Measurements from ENCODE around the gene CWH43.

DNA sequence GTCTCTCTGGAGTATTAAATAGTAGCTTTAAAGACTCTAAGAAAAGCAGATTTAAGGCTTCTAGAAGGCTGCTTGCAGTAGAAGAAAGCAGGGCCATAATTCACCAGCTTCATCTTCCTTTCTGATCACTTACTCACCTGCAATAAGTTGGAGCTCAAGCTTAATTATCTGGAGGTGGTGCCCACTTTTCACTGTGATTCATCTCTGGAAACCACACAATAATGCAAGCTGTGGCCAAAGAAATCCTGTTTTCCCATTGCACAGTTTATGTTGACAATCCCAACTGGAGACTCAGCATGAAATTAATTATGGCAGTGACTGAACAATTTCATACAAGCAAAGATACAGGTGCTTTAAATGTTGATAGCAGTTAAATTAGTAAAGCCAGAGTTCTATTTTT, 14.7 kb downstream of the CWH43 start:
- TF ChIP-seq TAF1 (IDR thresholded peaks at IDR 0.05; ENCODE audit: borderline replicate concordance, insufficient read depth, low read length): no peak
- TF ChIP-seq, protein P1, sequence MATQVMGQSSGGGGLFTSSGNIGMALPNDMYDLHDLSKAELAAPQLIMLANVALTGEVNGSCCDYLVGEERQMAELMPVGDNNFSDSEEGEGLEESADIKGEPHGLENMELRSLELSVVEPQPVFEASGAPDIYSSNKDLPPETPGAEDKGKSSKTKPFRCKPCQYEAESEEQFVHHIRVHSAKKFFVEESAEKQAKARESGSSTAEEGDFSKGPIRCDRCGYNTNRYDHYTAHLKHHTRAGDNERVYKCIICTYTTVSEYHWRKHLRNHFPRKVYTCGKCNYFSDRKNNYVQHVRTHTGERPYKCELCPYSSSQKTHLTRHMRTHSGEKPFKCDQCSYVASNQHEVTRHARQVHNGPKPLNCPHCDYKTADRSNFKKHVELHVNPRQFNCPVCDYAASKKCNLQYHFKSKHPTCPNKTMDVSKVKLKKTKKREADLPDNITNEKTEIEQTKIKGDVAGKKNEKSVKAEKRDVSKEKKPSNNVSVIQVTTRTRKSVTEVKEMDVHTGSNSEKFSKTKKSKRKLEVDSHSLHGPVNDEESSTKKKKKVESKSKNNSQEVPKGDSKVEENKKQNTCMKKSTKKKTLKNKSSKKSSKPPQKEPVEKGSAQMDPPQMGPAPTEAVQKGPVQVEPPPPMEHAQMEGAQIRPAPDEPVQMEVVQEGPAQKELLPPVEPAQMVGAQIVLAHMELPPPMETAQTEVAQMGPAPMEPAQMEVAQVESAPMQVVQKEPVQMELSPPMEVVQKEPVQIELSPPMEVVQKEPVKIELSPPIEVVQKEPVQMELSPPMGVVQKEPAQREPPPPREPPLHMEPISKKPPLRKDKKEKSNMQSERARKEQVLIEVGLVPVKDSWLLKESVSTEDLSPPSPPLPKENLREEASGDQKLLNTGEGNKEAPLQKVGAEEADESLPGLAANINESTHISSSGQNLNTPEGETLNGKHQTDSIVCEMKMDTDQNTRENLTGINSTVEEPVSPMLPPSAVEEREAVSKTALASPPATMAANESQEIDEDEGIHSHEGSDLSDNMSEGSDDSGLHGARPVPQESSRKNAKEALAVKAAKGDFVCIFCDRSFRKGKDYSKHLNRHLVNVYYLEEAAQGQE (IDR thresholded peaks at IDR 0.05; ENCODE audit: insufficient read depth in 1 of 2, low read depth in 2 of 2, low read length in 2 of 2): no peak
